Erythroblast (primary cell): ENCODE measurements around the gene EFCC1.

Experiments used
- GATA1 ChIP-seq: IDR thresholded peaks from 2 replicates; pipeline ENCODE4 v1.6.1; 2011; ENCODE audit warnings: low read depth, mild to moderate bottlenecking, control low read depth, low read length, moderate library complexity
- POLR2A ChIP-seq: IDR thresholded peaks from 2 replicates; pipeline ENCODE4 v1.6.1; 2011; ENCODE audit warnings: mild to moderate bottlenecking, low read length

DNA sequence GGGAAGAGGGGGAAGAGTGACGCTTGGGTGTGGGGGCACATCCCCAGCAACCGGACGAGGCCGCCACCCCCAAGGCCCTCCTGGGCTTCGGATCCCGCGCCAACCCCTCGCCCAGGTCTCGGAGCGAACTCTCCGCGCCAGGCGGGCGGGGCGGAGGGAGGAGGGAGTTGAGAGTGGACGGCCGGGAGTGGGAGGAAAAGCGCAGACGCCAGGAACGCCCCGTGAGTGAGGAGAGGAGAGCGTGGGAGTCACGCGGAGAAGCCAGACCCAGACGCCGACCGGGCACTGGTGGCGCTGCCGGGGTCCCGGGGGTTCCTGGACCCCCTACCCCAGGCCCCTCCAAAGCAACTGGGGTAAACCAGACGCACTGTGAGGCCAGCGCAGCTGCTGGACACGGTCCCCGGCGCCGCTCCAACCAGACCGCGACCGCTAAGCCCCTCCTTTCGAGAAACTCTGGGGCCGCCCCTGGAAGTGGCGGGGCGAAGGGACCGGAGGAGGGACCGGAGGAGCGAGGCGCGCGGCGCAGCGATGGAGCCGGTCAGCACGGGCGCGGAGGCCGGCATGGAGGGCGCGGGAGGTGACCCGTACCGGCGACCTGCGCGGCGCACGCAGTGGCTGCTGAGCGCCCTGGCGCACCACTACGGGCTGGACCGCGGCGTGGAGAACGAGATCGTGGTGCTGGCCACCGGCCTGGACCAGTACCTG lies at the start of gene EFCC1:
- TF ChIP-seq POLR2A = no peak
- no peak for TF ChIP-seq GATA1
